Left lung (tissue), 10 donors: ENCODE results near the gene ARFIP1. TPM values are rescaled to one million over a fixed set of nuclear protein-coding genes. Genes with fewer than 3 reads are reported as not detected.

Source experiments
- ATAC-seq: fragments of 200-7000 bp; cut with Tn5 transposase; one replicate; pipeline ENCODE4 v1.9.1; 2020; ENCODE audit warnings: moderate library complexity
- DNase-seq, 4 donors: peaks; one replicate each; pipeline ENCODE4 v3.0.0-alpha.2; 2013 to 2020
- H3K27ac ChIP-seq, 2 donors: fragments of 200-600 bp; sonication (generic) in 1 of 2; one replicate each; pipeline versions ENCODE4 v1.5.0 to v1.8.0; 2020 to 2021
- H3K27me3 ChIP-seq, 2 donors: fragments of 200-600 bp; sonication (generic) in 1 of 2; one replicate each; pipeline versions ENCODE4 v1.5.0 to v1.8.0; 2020 to 2021
- H3K36me3 ChIP-seq, 2 donors: fragments of 200-600 bp; sonication (generic) in 1 of 2; one replicate each; pipeline versions ENCODE4 v1.5.0 to v1.8.0; 2020 to 2021
- H3K4me1 ChIP-seq, 2 donors: fragments of 200-600 bp; one replicate each; pipeline ENCODE4 v1.8.0; 2021
- H3K4me3 ChIP-seq, 2 donors: fragments of 200-600 bp; sonication (generic) in 1 of 2; one replicate each; pipeline versions ENCODE4 v1.5.0 to v1.8.0; 2020 to 2021; ENCODE audit warnings: mild to moderate bottlenecking in 1 of 2
- H3K9me3 ChIP-seq, 2 donors: fragments of 200-600 bp; sonication (generic) in 1 of 2; one replicate each; pipeline versions ENCODE4 v1.5.0 to v1.8.0; 2020 to 2021
- intact Hi-C, 2 donors: fragments of 100-400 bp; cut with DNase I; formaldehyde crosslinking; loops; one replicate each; pipeline versions ENCODE4 v1.11.2 to v1.14.2; 2022
- polyA plus RNA-seq, 6 donors: library from polyadenylated mRNA; unstranded; fragments of 120-200 nt; gene quantifications; one replicate each; pipeline ENCODE4 v1.2.1, GENCODE V29; 2013; ENCODE audit not compliant: insufficient read length in 6 of 6
- total RNA-seq, 2 donors: library from RNA; stranded (reverse); fragmentation: NEBNext Ultra II Directional; extraction: Animal tissue kit (Norgen Biotek cat#: 25700); gene quantifications; one replicate each; pipeline ENCODE4 v1.2.1, GENCODE V29; 2021
- TF ChIP-seq, protein P1 (sequence below), 2 donors: fragments of 200-600 bp; sonication (generic) in 1 of 2; IDR thresholded peaks; one replicate each; pipeline versions ENCODE4 v1.5.0 to v1.8.0; 2021; ENCODE audit warnings: antibody characterized with exemption in 2 of 2
- donor health status: DM: no; HTN: yes; CAD: no.
- donor health status: DM: no; HTN: no; CAD: no.

ARFIP1 gene
- total and polyA plus RNA-seq, 8 donors: 34.7 to 48.9 (median 45.5) TPM

GRCh38 chr4:152960082-152960481, 180.3 kb downstream of the ARFIP1 start:
- no peaks in the 10 kb centered on the region for H3K27me3 ChIP-seq
- DNase-seq: no peak
- ATAC-seq: no peak
- no peak overlapping the region for H3K4me3 ChIP-seq
- TF ChIP-seq, protein P1, sequence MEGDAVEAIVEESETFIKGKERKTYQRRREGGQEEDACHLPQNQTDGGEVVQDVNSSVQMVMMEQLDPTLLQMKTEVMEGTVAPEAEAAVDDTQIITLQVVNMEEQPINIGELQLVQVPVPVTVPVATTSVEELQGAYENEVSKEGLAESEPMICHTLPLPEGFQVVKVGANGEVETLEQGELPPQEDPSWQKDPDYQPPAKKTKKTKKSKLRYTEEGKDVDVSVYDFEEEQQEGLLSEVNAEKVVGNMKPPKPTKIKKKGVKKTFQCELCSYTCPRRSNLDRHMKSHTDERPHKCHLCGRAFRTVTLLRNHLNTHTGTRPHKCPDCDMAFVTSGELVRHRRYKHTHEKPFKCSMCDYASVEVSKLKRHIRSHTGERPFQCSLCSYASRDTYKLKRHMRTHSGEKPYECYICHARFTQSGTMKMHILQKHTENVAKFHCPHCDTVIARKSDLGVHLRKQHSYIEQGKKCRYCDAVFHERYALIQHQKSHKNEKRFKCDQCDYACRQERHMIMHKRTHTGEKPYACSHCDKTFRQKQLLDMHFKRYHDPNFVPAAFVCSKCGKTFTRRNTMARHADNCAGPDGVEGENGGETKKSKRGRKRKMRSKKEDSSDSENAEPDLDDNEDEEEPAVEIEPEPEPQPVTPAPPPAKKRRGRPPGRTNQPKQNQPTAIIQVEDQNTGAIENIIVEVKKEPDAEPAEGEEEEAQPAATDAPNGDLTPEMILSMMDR (IDR thresholded peaks at IDR 0.05): no peak
- H3K9me3 ChIP-seq: no peaks in the 10 kb centered on the region
- peaks cover 0 to 4% of the 10 kb centered on the region in 2 donors for H3K36me3 ChIP-seq
- peaks cover 30 to 43% of the 10 kb centered on the region in 2 donors for H3K4me1 ChIP-seq
- intact Hi-C loops: no loop called here
- H3K27ac ChIP-seq: no peak overlapping the region

GRCh38 chr4:152961014-152961772, 181.4 kb downstream of the ARFIP1 start:
- no peak for DNase-seq
- Histone ChIP-seq H3K4me3 (no peak overlapping the region), H3K9me3 (no peaks in the 10 kb centered on the region), H3K27ac (peak overlapping the region; percentile 13 to 61), H3K36me3 (peaks cover 0 to 4% of the 10 kb centered on the region in 2 donors), H3K27me3 (no peaks in the 10 kb centered on the region), H3K4me1 (peaks cover 28 to 39% of the 10 kb centered on the region in 2 donors)
- intact Hi-C loops: no loop called here
- TF ChIP-seq, protein P1 (IDR thresholded peaks at IDR 0.05): no peak
- no peak for ATAC-seq

GRCh38 chr4:152961773-152962115, 182.0 kb downstream of the ARFIP1 start:
- DNase-seq: peak in 1 of 4 donors; percentile 33
- Histone ChIP-seq H3K4me1 (peaks cover 23 to 34% of the 10 kb centered on the region in 2 donors), H3K27me3 (no peaks in the 10 kb centered on the region), H3K27ac (peak overlapping the region; percentile 13 to 61), H3K36me3 (peaks cover 0 to 4% of the 10 kb centered on the region in 2 donors), H3K9me3 (no peaks in the 10 kb centered on the region), H3K4me3 (no peak overlapping the region)
- TF ChIP-seq, protein P1 (IDR thresholded peaks at IDR 0.05): no peak
- ATAC-seq: no peak
- intact Hi-C loops: no loop called here

Other genes with a start within 250 kb of the ARFIP1 start
- 10 to 100 TPM; 33.6 to 35.2 TPM for gene FBXW7, start 243.9 kb upstream of the ARFIP1 start, total RNA-seq
- gene FBXW7, start 243.9 kb upstream of the ARFIP1 start, polyA plus RNA-seq: 10 to 100 TPM; 29.0 to 39.7 (median 35.6) TPM
- 10 to 100 TPM in 1 of 2 donors, 1 to 10 TPM in 1; 6.7 to 21.9 TPM for gene TMEM154, start 100.0 kb upstream of the ARFIP1 start, total RNA-seq
- 1 to 10 TPM; 1.5 to 2.7 (median 2.4) TPM for gene TMEM154, start 100.0 kb upstream of the ARFIP1 start, polyA plus RNA-seq
- gene TIGD4, start 224 bp upstream of the ARFIP1 start, total RNA-seq: under 1 TPM; 0.38 to 0.39 TPM
- gene TIGD4, start 224 bp upstream of the ARFIP1 start, polyA plus RNA-seq: 1 to 10 TPM; 1.1 to 2.0 (median 1.4) TPM
- gene FHDC1, start 156.4 kb downstream of the ARFIP1 start, total RNA-seq: 10 to 100 TPM; 22.4 to 32.9 TPM
- gene FHDC1, start 156.4 kb downstream of the ARFIP1 start, polyA plus RNA-seq: 10 to 100 TPM in 4 of 6 donors, 1 to 10 TPM in 2; 9.0 to 11.3 (median 10.2) TPM